K562 (cell line): ENCODE measurements around the gene TJAP1.

Experiments used
- CTCF ChIP-seq, 3 experiments: IDR thresholded peaks in 2 of 3; conservative IDR thresholded peaks in 1 of 3; 2 replicates each; pipeline ENCODE4 v1.5.1; 2011 to 2012; ENCODE audit warnings: low read length in 3 of 3, mild to moderate bottlenecking in 3 of 3, control low read depth in 2 of 3, improper control_type of control experiment in 1 of 3, inconsistent platforms in 1 of 3, low read depth in 1 of 3, mixed read lengths in 1 of 3, moderate library complexity in 1 of 3; ENCODE audit not compliant: insufficient read depth in 2 of 3
- ELF1 ChIP-seq: fragments of 200-800 bp; sonication (Bioruptor generic); IDR thresholded peaks from 2 replicates; pipeline ENCODE4 v1.6.1; 2016; ENCODE audit warnings: missing genetic modification characterization, missing compliant biosample characterization
- FOSL1 ChIP-seq: fragments of 200-800 bp; sonication (Bioruptor generic); conservative IDR thresholded peaks from 2 replicates; pipeline ENCODE4 v1.6.1; 2016; ENCODE audit warnings: missing genetic modification characterization, missing compliant biosample characterization
- KLF1 ChIP-seq: fragments of 450-650 bp; IDR thresholded peaks from 2 replicates; pipeline ENCODE4 v1.6.1; 2016; ENCODE audit warnings: missing genetic modification characterization, missing compliant biosample characterization
- RBFOX2 ChIP-seq: fragments of 200-400 bp; formaldehyde crosslinking; IDR thresholded peaks from 2 replicates; pipeline ENCODE4 v1.6.1; 2017; ENCODE audit warnings: low read depth, mild to moderate bottlenecking, low read length, moderate library complexity
- SPI1 ChIP-seq: IDR thresholded peaks from 2 replicates; pipeline ENCODE4 v1.6.1; 2011; ENCODE audit warnings: low read depth, low read length, control low read depth, borderline replicate concordance
- TFAM ChIP-seq: fragments of 250-450 bp; sonication (Bioruptor Pico); conservative IDR thresholded peaks from 2 replicates; pipeline ENCODE4 v1.5.0; 2021; ENCODE audit warnings: mild to moderate bottlenecking, moderate library complexity
- ZEB2 ChIP-seq: fragments of 450-650 bp; IDR thresholded peaks from 2 replicates; pipeline ENCODE4 v1.6.1; 2016
- TF ChIP-seq, protein P1 (sequence below): fragments of 450-650 bp; IDR thresholded peaks from 2 replicates; pipeline ENCODE4 v1.6.1; 2016

- TF ChIP-seq RBFOX2 (no peak), SPI1 (no peak), TFAM (CRISPR knock-in tag) (no peak), ZEB2 (no peak), CTCF (IDR thresholded peaks at IDR 0.05 in 2 of 3, conservative IDR thresholded peaks at IDR 0.05 in 1 of 3; ENCODE audit: insufficient read depth in 2 of 3, low read depth in 1 of 3, low read length in 3 of 3) (no peak), KLF1 (tag) (no peak), ELF1 (tag) (no peak), FOSL1 (tag) (no peak)
- TF ChIP-seq, protein P1, sequence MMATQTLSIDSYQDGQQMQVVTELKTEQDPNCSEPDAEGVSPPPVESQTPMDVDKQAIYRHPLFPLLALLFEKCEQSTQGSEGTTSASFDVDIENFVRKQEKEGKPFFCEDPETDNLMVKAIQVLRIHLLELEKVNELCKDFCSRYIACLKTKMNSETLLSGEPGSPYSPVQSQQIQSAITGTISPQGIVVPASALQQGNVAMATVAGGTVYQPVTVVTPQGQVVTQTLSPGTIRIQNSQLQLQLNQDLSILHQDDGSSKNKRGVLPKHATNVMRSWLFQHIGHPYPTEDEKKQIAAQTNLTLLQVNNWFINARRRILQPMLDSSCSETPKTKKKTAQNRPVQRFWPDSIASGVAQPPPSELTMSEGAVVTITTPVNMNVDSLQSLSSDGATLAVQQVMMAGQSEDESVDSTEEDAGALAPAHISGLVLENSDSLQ: no peak
These were observed 26.1 kb downstream of the TJAP1 start for GRCh38 chr6:43503443-43503842.
